Vagina (tissue), 2 donors: ENCODE data around the gene STARD7. TPM values are rescaled to one million over a fixed set of nuclear protein-coding genes. Genes with fewer than 3 reads are reported as not detected.

Source experiments
- DNase-seq, 2 donors: peaks; one replicate each; pipeline ENCODE4 v3.0.0-alpha.2; 2017; ENCODE audit errors: extremely low spot score in 2 of 2
- H3K27ac ChIP-seq: fragments of 200-600 bp; sonication (generic); one replicate; pipeline ENCODE4 v1.5.1; 2019
- H3K27me3 ChIP-seq: fragments of 200-600 bp; sonication (generic); one replicate; pipeline ENCODE4 v1.5.1; 2019
- H3K36me3 ChIP-seq, 2 donors: fragments of 200-600 bp; sonication (generic); one replicate each; pipeline ENCODE4 v1.5.1; 2017 to 2019
- H3K4me1 ChIP-seq: fragments of 200-600 bp; sonication (generic); one replicate; pipeline ENCODE4 v1.5.1; 2019
- H3K4me3 ChIP-seq, 2 donors: fragments of 200-600 bp; sonication (generic); 1 replicate in 1 of 2; 2 replicates in 1 of 2; pipeline ENCODE4 v1.5.1; 2016 to 2019
- H3K9me3 ChIP-seq: fragments of 200-600 bp; sonication (generic); one replicate; pipeline ENCODE4 v1.5.1; 2019
- CTCF ChIP-seq, 3 experiments: fragments of 450-650 bp in 2 of 3; fragments of 200-600 bp in 1 of 3; sonication (generic) in 1 of 3; IDR thresholded peaks; one replicate each; pipeline ENCODE4 v1.5.1; 2017 to 2019; ENCODE audit warnings: antibody characterized with exemption in 3 of 3, mild to moderate bottlenecking in 2 of 3, moderate library complexity in 2 of 3
- POLR2A ChIP-seq, 2 donors: fragments of 450-650 bp; IDR thresholded peaks; one replicate each; pipeline ENCODE4 v1.6.1; 2017; ENCODE audit warnings: antibody characterized with exemption in 2 of 2, mild to moderate bottlenecking in 2 of 2, moderate library complexity in 2 of 2
- POLR2AphosphoS5 ChIP-seq, 2 donors: sonication (generic); formaldehyde crosslinking; IDR thresholded peaks; one replicate each; pipeline ENCODE4 v1.9.0; 2017; ENCODE audit warnings: antibody characterized with exemption in 2 of 2, mild to moderate bottlenecking in 2 of 2, low read depth in 1 of 2; ENCODE audit not compliant: insufficient read depth in 1 of 2
- intact Hi-C: fragments of 100-400 bp; cut with DNase I; formaldehyde crosslinking; loops from one replicate; pipeline ENCODE4 v1.15.1; 2023
- total RNA-seq: library from RNA; depleted of rRNA; stranded (reverse); fragments of >200 nt; gene quantifications from one replicate; pipeline ENCODE4 v1.2.3, GENCODE V29; 2016

The STARD7 gene
- total RNA-seq, 1 donor from 2014 or later: 69.5 TPM

GRCh38 chr2:96174251-96175144 is 34.1 kb downstream of the STARD7 start:
- no peaks in the 10 kb centered on the region for H3K4me1 ChIP-seq
- no peak for DNase-seq
- intact Hi-C loops: no loop called here
- TF ChIP-seq POLR2A (IDR thresholded peaks at IDR 0.05): no peak
- peak; percentile 69 to 75 (median 70) for TF ChIP-seq CTCF (IDR thresholded peaks at IDR 0.05)
- TF ChIP-seq POLR2AphosphoS5 (IDR thresholded peaks at IDR 0.05; ENCODE audit: insufficient read depth in 1 of 2, low read depth in 1 of 2): peak in 1 of 2 donors; percentile 13
- no peak overlapping the region for H3K27ac ChIP-seq
- no peaks in the 10 kb centered on the region for H3K27me3 ChIP-seq
- H3K36me3 ChIP-seq: no peaks in the 10 kb centered on the region
- H3K9me3 ChIP-seq: no peaks in the 10 kb centered on the region
- no peak overlapping the region for H3K4me3 ChIP-seq

GRCh38 chr2:96171831-96172230 is 36.8 kb downstream of the STARD7 start:
- no peaks in the 10 kb centered on the region for H3K27me3 ChIP-seq
- no peak overlapping the region for H3K4me3 ChIP-seq
- H3K9me3 ChIP-seq: no peaks in the 10 kb centered on the region
- no peak overlapping the region for H3K27ac ChIP-seq
- H3K36me3 ChIP-seq: no peaks in the 10 kb centered on the region
- intact Hi-C loops: no loop called here
- no peaks in the 10 kb centered on the region for H3K4me1 ChIP-seq
- no peak for DNase-seq
- no peak for TF ChIP-seq POLR2A (IDR thresholded peaks at IDR 0.05)
- no peak for TF ChIP-seq POLR2AphosphoS5 (IDR thresholded peaks at IDR 0.05; ENCODE audit: insufficient read depth in 1 of 2, low read depth in 1 of 2)
- no peak for TF ChIP-seq CTCF (IDR thresholded peaks at IDR 0.05)

- Histone ChIP-seq H3K4me3 (no peak overlapping the region), H3K36me3 (no peaks in the 10 kb centered on the region), H3K4me1 (no peaks in the 10 kb centered on the region), H3K27ac (no peak overlapping the region), H3K9me3 (no peaks in the 10 kb centered on the region), H3K27me3 (no peaks in the 10 kb centered on the region)
- TF ChIP-seq POLR2A (IDR thresholded peaks at IDR 0.05) (no peak), CTCF (IDR thresholded peaks at IDR 0.05) (no peak), POLR2AphosphoS5 (IDR thresholded peaks at IDR 0.05; ENCODE audit: insufficient read depth in 1 of 2, low read depth in 1 of 2) (no peak)
- intact Hi-C loops: no loop called here
- no peak for DNase-seq
These were observed 38.0 kb downstream of the STARD7 start for GRCh38 chr2:96170626-96171025.

GRCh38 chr2:96169868-96170507 is 38.6 kb downstream of the STARD7 start:
- Histone ChIP-seq H3K4me1 (no peaks in the 10 kb centered on the region), H3K27me3 (no peaks in the 10 kb centered on the region), H3K27ac (no peak overlapping the region), H3K36me3 (no peaks in the 10 kb centered on the region), H3K4me3 (no peak overlapping the region), H3K9me3 (no peaks in the 10 kb centered on the region)
- TF ChIP-seq POLR2A (IDR thresholded peaks at IDR 0.05) (no peak), CTCF (IDR thresholded peaks at IDR 0.05) (no peak), POLR2AphosphoS5 (IDR thresholded peaks at IDR 0.05; ENCODE audit: insufficient read depth in 1 of 2, low read depth in 1 of 2) (no peak)
- no peak for DNase-seq
- intact Hi-C loops: no loop called here
